ENCODE measurements around the gene PTPRM. TPM values are rescaled to one million over a fixed set of nuclear protein-coding genes. Genes with fewer than 3 reads are reported as not detected.

Gene PTPRM
- polyA plus RNA-seq, 1 donor (not counting 4 experiments of a cell fraction or from before 2014, with no cell fraction given), result 54.5 TPM

DNA sequence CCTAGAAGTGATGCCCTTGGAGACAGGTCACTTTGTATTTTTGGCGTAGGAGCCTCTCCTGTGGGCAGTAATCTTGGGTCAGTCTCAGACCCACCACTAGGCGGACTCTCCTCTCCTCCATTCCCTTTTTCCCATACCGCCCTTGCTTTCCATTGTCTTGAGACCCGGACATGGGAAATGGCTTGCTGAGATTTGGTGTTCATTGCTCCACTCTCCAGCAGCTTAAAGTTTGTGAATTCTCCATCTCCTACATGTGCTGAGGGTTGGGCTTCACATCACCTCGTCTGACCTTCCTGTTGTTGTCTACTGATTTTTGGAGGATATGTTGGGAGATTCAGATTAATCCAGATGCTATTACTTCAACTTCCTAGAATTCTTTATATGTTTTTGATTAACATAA lies 882.9 kb downstream of the PTPRM start:
- dilution Hi-C loops (cut with MboI; ENCODE audit: extremely low pct_ligation_motif_present, low sequenced_read_pairs), result no loop called here
- H3K36me3 ChIP-seq (ENCODE audit: control insufficient read depth in 2 of 2, extremely low read depth in 1 of 2, insufficient read depth in 2 of 2, low read length in 2 of 2), result no peaks in the 10 kb centered on the region
- no peaks in the 10 kb centered on the region for H3K9me3 ChIP-seq (ENCODE audit: control insufficient read depth, low read depth, low read length)
- no peak overlapping the region for H3K27ac ChIP-seq (ENCODE audit: control insufficient read depth, insufficient read depth, low read length)
- H3K9ac ChIP-seq (ENCODE audit: control insufficient read depth, extremely low read depth, insufficient read depth, low read length), result no peak overlapping the region
- H3K4me2 ChIP-seq (ENCODE audit: control insufficient read depth, extremely low read depth, insufficient read depth, low read depth, low read length), result no peak overlapping the region
- H3K4me1 ChIP-seq (ENCODE audit: control insufficient read depth, extremely low read depth, insufficient read depth, low read length), result peaks cover 6% of the 10 kb centered on the region
- no peaks in the 10 kb centered on the region for H3K27me3 ChIP-seq (ENCODE audit: control insufficient read depth, extremely low read depth, insufficient read depth, low read length)
- no peak for DNase-seq (ENCODE audit: low read depth, low spot score)
- H3K4me3 ChIP-seq (ENCODE audit: control insufficient read depth in 2 of 3, extremely low read depth in 1 of 3, insufficient read depth in 2 of 3, low read depth in 1 of 3, low read length in 3 of 3), result no peak overlapping the region
- H2AFZ ChIP-seq (ENCODE audit: control insufficient read depth, low read length), result no peak overlapping the region
- no peak for FAIRE-seq
- TF ChIP-seq EZH2 (IDR thresholded peaks at IDR 0.05; ENCODE audit: low read length), result no peak
- TF ChIP-seq CTCF (optimal IDR thresholded peaks at IDR 0.05 in 1 of 3, IDR thresholded peaks at IDR 0.05 in 1 of 3, conservative IDR thresholded peaks at IDR 0.05 in 1 of 3; ENCODE audit: extremely low read depth in 1 of 3, insufficient read depth in 2 of 3, low read length in 3 of 3), result peak; percentile 57 to 64 (median 58)
- H3K79me2 ChIP-seq (ENCODE audit: control insufficient read depth, insufficient read depth, low read length), result no peaks in the 10 kb centered on the region
- no peaks in the 10 kb centered on the region for H4K20me1 ChIP-seq (ENCODE audit: control insufficient read depth, extremely low read depth, insufficient read depth, low read length)
- H3K9me1 ChIP-seq (ENCODE audit: control insufficient read depth, extremely low read depth, insufficient read depth, low read length), result no peaks in the 10 kb centered on the region

DNA sequence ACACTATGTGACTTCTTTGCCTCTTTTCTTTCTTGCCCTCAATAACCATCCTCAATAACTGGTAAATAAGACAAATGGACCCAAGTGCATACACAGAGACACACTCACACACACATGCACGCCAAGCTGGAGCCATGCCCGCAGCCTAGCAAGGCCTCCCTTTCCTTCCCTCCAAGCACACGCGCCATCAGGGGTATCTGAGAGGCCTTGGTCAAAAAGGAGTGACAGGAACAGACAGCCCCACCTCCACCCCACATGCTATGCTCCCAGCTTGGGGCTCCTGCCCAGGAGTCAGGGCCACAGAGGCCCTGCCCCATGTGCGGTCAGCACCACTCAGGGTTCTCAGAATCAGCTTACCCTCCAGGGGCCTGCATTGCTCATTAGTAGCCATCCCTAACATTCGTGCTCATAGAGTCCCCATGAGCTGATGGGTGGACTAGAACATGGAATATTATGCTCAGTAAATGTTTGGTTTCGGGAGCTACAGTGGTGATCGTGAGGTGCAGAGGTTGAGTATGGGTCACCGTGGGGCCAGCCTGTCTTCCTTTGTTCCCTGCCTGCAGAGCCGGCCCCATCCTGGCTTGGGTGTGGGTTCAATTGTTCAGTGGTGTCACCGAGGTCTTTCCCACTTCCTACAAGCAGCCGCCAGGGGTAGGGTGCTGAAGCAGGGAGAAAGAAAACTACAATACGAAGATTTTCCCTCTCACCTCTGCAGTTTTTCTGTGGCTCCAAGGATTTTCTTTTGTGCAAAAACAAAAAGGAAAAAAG lies 884.0 kb downstream of the PTPRM start:
- H3K36me3 ChIP-seq (ENCODE audit: control insufficient read depth in 2 of 2, extremely low read depth in 1 of 2, insufficient read depth in 2 of 2, low read length in 2 of 2), result no peaks in the 10 kb centered on the region
- no peaks in the 10 kb centered on the region for H3K27me3 ChIP-seq (ENCODE audit: control insufficient read depth, extremely low read depth, insufficient read depth, low read length)
- no peak overlapping the region for H2AFZ ChIP-seq (ENCODE audit: control insufficient read depth, low read length)
- H3K27ac ChIP-seq (ENCODE audit: control insufficient read depth, insufficient read depth, low read length), result no peak overlapping the region
- no peaks in the 10 kb centered on the region for H4K20me1 ChIP-seq (ENCODE audit: control insufficient read depth, extremely low read depth, insufficient read depth, low read length)
- no peaks in the 10 kb centered on the region for H3K9me1 ChIP-seq (ENCODE audit: control insufficient read depth, extremely low read depth, insufficient read depth, low read length)
- no peak overlapping the region for H3K9ac ChIP-seq (ENCODE audit: control insufficient read depth, extremely low read depth, insufficient read depth, low read length)
- H3K79me2 ChIP-seq (ENCODE audit: control insufficient read depth, insufficient read depth, low read length), result no peaks in the 10 kb centered on the region
- no peaks in the 10 kb centered on the region for H3K9me3 ChIP-seq (ENCODE audit: control insufficient read depth, low read depth, low read length)
- FAIRE-seq, result no peak
- no peak for TF ChIP-seq EZH2 (IDR thresholded peaks at IDR 0.05; ENCODE audit: low read length)
- no peak for DNase-seq (ENCODE audit: low read depth, low spot score)
- dilution Hi-C loops (cut with MboI; ENCODE audit: extremely low pct_ligation_motif_present, low sequenced_read_pairs), result no loop called here
- H3K4me1 ChIP-seq (ENCODE audit: control insufficient read depth, extremely low read depth, insufficient read depth, low read length), result peaks cover 6% of the 10 kb centered on the region
- no peak overlapping the region for H3K4me3 ChIP-seq (ENCODE audit: control insufficient read depth in 2 of 3, extremely low read depth in 1 of 3, insufficient read depth in 2 of 3, low read depth in 1 of 3, low read length in 3 of 3)
- no peak overlapping the region for H3K4me2 ChIP-seq (ENCODE audit: control insufficient read depth, extremely low read depth, insufficient read depth, low read depth, low read length)
